Loucy (cell line): ENCODE data around the gene AGPAT2.

Experiments
- EZH2phosphoT487 ChIP-seq: fragments of 200-600 bp; IDR thresholded peaks from 2 replicates; pipeline ENCODE4 v1.6.1; 2018; ENCODE audit warnings: antibody characterized with exemption, mild to moderate bottlenecking, moderate library complexity, borderline replicate concordance
- TF ChIP-seq, protein P1 (sequence below): fragments of 200-600 bp; sonication (generic); conservative IDR thresholded peaks from 2 replicates; pipeline ENCODE4 v1.5.1; 2014; ENCODE audit warnings: mild to moderate bottlenecking, antibody characterized with exemption, low read length

DNA sequence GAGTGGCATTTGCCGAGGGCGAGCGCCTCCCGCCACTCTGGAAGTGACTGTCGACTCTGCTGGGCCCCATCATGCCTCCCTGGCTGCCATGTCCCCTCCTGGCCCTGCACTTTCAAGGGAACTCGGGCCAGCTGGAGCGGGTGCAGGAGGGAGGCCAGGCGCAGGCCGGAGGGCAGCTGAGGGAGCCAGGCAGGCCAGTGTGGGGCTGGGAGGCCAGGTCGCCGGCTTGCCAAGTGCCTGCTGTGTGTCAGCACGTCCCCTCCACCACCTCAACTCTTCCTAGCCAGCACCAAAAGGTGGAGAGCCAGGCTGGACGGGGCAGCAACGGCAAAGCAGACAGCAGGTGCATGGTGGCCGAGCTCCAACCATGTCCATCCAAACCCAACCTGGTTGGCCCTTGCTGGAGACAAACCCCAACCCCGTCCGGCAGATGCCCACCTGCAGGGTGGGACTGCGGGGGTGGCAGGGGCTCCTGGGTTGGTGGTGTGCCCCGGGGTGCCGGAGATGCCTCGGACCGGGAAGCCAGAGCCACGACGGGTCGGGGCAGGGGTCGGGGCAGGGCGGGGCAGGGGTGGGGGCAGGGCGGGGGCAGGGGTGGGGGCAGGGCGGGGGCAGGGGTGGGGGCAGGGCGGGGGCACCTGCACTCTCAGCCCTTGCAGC, 61.1 kb downstream of the AGPAT2 start:
- TF ChIP-seq, protein P1, sequence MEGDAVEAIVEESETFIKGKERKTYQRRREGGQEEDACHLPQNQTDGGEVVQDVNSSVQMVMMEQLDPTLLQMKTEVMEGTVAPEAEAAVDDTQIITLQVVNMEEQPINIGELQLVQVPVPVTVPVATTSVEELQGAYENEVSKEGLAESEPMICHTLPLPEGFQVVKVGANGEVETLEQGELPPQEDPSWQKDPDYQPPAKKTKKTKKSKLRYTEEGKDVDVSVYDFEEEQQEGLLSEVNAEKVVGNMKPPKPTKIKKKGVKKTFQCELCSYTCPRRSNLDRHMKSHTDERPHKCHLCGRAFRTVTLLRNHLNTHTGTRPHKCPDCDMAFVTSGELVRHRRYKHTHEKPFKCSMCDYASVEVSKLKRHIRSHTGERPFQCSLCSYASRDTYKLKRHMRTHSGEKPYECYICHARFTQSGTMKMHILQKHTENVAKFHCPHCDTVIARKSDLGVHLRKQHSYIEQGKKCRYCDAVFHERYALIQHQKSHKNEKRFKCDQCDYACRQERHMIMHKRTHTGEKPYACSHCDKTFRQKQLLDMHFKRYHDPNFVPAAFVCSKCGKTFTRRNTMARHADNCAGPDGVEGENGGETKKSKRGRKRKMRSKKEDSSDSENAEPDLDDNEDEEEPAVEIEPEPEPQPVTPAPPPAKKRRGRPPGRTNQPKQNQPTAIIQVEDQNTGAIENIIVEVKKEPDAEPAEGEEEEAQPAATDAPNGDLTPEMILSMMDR = no peak
- no peak for TF ChIP-seq EZH2phosphoT487
